ENCODE results near the gene CYP26C1.

The CYP26C1 gene, protein sequence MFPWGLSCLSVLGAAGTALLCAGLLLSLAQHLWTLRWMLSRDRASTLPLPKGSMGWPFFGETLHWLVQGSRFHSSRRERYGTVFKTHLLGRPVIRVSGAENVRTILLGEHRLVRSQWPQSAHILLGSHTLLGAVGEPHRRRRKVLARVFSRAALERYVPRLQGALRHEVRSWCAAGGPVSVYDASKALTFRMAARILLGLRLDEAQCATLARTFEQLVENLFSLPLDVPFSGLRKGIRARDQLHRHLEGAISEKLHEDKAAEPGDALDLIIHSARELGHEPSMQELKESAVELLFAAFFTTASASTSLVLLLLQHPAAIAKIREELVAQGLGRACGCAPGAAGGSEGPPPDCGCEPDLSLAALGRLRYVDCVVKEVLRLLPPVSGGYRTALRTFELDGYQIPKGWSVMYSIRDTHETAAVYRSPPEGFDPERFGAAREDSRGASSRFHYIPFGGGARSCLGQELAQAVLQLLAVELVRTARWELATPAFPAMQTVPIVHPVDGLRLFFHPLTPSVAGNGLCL

DNA sequence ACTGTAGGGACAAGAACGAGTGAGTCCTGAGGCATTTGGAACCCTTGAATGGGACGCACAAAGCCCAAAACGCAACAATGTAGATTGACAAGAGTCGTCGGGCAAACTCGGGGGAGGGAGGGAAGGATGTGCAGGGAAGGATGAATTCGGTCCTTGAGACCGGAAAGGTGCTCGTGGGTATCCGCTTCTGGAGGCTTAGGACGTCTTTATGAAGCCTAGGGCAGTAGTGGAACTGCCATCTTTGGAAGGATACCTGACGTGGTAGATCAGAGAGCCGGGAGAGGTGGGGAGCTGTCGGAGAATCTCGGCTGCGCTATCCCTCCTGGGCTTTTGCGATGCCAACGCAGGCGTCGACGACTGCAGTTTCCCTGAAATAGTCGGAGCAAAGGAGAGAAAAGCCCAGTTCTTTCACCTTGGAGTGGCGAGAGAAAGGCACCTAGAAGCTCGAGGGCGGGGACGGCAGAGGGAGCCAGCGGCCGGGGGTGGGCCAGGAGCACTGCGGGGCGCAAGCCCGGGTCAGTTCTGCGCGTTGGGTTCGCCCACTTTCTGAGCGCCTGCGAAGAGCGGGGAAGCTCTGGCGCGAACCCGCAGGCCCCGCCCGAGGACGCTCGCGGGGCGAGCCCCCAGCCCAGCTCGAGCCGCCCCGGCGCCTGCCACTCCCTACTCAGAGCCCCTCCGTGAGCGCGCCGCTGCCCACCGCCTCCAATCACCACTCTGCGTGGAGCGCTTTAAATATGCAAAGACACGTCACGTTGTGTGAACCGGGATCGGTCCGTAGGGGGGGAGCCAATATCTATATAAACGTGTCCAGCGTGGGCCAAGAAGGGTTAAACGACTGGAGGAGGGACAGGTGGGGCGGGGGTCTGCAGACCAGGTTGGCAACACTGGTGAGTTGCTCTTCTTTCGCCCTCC is at the start of gene CYP26C1:
Gene CYP26C1 (plus strand): TSS at position 824 of the 912 bp plus-strand sequence. CDS start 466 bp downstream, outside the sequence.
- no peak for DNase-seq (ENCODE audit: low read depth in 2 of 3, low spot score in 1 of 3)

DNA sequence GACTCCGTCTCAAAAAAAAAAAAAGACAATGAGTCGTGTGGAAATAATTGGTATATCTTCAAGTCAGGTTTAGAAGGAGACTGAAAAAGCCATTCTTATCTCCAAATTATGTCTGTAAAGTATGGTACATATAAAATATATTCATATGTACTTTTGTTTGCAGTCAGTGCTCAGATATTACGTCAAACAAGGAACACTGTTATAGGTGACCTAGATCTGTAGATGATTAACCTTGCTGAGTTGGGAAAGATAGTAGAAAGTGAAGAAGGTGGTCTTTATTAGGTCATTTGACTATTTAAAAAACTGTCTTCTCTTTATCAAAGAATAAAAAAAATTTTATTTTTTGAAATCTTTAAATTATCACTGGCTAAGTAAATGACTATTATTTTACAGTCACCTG is 44.9 kb upstream of the CYP26C1 start:
- DNase-seq (ENCODE audit: low read depth in 2 of 3, low spot score in 1 of 3) = no peak

DNA sequence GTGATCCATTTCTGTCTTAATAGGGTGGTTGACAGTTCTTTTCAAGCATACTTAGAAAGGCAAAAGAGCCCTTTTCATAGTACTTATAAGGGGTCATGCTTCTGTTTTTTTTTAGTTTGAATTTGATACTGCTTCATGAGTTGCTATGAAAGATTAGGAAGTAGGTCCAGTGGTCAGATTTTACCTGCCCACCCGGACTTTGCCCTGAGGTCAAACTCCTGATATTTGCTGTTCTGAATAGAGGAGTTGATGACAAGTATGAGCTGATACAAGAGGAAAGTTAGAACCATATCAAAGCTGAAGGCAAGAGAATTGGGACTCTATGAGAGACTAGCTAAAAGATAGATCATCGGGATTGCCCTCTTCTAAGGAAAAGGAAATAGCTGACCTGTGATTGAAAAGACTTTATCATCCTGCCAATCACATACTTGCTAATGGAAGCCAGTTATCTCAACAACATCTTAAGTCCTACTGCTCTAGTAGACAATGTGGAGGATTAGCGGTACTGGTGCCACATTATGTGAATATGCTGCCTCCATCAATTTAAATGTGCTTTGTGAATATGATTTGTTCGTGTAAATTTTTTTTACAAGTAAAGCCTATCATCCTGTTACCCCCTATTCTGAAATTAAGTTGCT is 37.5 kb upstream of the CYP26C1 start:
- no peak for DNase-seq (ENCODE audit: low read depth in 2 of 3, low spot score in 1 of 3)

DNA sequence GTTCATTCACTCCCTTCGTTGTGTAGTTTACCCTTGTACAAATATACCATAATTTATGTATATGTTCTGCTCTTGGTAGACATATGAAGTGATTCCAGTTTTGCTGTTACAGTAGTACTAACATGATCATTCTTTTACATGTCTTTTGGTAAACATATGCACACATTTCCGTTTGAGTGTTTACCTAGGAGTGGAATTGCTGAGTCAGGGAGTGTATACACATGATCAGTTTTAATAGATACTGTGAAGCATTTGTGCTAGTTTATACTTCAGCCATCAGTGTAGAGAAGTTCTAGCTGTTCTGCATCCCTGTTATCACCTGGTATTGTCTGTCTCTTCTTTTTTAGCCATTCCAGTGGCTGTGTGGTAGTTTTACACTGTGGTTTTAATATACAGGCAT is 34.5 kb upstream of the CYP26C1 start:
- no peak for DNase-seq (ENCODE audit: low read depth in 2 of 3, low spot score in 1 of 3)

DNA sequence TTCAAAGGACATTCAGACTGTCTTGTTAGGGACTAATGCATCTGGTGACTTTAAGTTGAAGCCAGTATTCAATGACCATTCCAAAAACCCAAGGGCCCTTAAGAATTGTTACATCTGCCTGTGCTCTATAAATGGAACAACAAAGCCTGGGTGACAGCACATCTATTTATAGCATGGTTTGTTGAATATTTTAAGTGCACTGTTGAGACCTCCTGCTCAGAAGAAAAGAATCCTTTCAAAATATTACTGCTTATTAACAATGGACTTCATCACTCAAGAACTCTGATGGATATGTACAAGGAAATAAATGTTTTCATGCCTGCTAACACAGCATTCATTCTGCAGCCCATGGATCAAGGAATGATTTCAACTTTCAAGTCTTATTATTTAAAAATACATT is 33.1 kb upstream of the CYP26C1 start:
- no peak for DNase-seq (ENCODE audit: low read depth in 2 of 3, low spot score in 1 of 3)

DNA sequence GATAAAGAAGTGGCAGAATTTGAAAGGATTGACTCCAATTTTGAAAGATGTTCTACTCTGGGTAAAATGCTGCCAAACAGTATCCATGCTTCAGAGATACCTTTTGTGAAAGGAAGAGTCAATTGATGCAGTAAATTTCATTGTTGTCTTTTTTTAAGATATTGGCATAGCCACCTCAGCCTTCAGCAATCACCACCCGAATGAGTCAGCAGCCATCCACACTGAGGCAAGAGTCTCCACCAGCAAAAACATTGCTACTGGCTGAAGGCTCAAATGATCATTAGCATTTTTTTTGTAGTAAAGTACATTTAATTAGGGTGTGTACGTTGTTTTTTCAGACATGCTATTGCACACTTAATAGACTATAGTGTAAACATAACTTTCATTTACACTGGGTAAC is 31.7 kb upstream of the CYP26C1 start:
- DNase-seq (ENCODE audit: low read depth in 2 of 3, low spot score in 1 of 3) = no peak

DNA sequence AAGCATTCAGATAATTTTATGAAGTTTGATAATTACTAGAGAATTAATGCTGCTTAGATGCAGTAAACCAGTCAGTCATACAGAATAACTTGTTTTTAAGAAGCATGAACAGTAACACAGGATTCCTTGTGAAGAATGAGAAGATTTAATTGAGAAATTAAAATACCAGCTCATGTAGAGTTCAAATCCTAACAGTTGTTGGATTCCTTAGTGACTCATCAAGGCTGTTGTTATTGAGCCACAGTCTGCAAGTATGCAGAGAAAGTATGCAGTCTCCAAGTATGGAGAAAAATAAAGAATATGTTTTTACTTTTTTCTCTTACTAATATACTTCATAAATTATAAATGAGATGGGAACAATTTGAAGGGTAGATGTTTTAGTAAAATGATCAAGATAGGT is 30.2 kb upstream of the CYP26C1 start:
- DNase-seq (ENCODE audit: low read depth in 2 of 3, low spot score in 1 of 3) = no peak

DNA sequence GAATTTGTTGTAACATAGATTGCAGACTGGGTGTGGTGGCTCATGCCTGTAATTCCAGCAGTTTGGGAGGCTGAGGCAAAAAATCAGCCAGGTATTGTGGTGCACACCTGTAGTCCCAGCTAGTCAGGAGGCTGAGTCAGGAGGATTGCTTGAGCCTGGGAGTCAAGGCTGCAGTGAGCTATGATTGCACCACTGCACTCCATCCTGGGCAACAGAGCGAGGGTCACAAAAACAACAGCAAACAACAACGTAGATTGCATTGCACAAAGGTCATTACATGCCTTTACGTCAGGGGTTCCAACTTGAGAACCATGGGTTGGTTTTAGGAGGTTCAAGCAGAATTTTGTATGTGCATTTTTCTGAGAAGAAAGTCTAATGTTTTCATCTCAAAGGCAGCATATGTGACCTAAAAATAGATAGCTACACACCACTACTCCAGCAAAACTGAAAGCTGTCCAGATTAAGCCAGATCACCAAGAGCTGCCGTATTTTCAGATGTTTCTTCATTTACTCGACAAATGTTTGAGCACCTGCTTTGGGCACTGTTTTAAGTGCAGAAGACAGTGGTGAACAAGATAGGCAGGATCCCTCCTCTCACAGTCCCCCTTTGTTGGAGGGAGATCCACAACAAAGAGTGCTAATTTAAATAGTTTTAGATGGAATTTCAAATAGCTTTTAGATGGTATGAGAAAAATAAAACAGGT is 28.3 kb upstream of the CYP26C1 start:
- DNase-seq (ENCODE audit: low read depth in 2 of 3, low spot score in 1 of 3) = no peak

DNA sequence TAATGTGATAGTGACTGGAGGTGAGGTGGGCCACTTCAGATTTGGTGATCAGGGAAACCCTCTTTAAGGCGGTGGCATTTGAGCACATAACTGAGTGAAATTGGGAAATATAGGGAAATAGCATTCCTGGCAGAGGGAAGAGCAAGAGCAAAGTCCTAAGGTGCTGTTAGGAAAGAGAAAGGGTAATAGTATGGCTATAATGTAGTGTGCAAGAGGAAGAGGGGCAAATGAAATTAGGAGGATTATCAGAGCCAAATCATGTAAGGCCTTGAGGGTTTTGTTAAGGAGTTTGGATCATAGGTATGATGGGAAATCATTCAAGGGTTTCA is 27.8 kb upstream of the CYP26C1 start:
- DNase-seq (ENCODE audit: low read depth in 2 of 3, low spot score in 1 of 3) = no peak

DNA sequence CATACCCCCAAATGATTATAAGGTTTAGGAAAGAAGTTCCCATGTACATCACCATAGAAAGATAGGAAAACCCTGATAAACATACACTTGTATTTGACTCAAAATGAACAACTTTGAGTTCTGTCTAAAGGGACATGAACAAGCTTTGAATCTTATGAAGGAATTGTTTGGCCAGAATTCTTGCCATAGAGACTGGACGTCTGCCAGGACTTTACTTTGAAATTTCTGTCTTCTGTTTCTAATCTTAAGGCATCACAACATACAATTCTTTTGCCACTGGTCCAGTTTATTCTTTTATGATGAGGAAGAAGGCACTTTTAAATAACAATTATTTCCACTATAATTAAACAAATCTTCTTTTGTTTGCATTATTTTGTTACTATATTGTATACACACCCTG is 26.2 kb upstream of the CYP26C1 start:
- no peak for DNase-seq (ENCODE audit: low read depth in 2 of 3, low spot score in 1 of 3)

DNA sequence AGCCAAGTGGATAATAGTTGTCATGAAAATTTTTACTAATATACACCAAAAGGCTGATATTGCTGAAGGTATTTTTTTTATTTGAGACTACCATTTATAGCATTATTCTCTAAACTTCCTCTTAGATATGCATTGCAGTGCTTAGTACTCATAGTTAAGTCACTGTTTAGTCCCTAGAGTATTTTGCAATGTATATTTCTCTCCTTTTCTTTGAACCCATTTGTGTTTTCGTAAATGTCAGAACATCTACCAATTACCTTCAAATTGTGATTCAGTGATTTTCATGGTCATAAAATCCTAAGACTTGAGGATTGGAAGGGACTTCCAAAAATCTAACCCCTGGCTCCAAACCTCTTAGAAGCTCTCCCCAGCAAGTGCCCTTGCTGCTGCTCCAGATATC is 21.5 kb upstream of the CYP26C1 start:
- no peak for DNase-seq (ENCODE audit: low read depth in 2 of 3, low spot score in 1 of 3)

DNA sequence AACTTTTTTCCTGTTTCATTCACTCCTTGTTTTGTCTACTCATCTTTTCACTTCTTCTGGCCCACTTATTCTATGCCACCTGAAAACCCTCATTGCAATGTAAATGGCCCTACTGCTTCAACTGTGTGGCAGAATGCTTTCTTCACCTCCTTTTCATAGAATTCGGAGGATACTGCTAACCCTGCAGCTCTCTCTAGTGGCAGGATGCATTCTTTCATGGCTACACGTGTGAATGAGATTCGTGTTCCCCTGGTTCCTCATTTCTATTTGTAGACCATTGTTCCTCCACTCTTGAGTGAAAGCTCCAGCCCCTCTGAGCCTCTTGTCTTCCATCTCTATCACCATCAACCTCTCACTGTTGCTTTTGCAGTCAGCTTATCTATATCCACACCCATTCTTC is 20.9 kb upstream of the CYP26C1 start:
- DNase-seq (ENCODE audit: low read depth in 2 of 3, low spot score in 1 of 3) = no peak

DNA sequence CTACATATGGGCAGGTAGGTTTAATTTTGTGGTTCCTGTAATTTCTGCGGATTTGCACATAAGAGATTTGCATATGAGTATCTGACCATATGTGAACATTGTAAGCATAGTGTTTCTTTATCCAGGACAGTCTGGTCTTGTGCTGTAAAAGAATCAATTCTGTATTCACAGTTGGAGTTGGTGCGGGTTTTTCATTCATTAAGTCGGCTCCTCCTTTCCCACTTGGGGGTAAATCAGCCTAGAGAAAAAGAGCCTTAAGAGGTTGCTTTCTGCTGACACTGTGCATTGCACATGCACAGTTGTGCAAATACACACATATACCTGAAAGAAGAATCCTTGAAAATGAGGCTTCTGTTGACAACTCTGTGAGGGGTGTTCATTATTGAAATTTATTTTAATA is 6.1 kb upstream of the CYP26C1 start:
- no peak for DNase-seq (ENCODE audit: low read depth in 2 of 3, low spot score in 1 of 3)

DNA sequence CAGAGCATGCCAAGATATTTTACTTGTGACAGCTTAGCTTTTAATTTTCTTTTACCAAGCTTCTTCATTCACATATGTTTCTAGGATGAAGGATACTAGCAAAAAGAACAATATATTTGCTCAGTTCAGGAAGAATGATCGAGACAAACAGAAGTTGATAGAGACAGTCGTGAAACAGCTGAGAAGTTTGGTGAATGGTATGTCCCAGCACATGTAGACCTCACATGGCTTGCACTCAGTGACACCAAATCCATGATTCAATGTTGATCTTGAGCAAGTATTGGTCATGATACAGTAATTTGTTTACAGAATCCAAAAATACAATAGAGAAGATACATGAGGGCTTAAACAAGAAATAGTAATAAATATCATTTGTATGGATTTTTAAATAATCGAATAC is 2.5 kb upstream of the CYP26C1 start:
- DNase-seq (ENCODE audit: low read depth in 2 of 3, low spot score in 1 of 3) = no peak

DNA sequence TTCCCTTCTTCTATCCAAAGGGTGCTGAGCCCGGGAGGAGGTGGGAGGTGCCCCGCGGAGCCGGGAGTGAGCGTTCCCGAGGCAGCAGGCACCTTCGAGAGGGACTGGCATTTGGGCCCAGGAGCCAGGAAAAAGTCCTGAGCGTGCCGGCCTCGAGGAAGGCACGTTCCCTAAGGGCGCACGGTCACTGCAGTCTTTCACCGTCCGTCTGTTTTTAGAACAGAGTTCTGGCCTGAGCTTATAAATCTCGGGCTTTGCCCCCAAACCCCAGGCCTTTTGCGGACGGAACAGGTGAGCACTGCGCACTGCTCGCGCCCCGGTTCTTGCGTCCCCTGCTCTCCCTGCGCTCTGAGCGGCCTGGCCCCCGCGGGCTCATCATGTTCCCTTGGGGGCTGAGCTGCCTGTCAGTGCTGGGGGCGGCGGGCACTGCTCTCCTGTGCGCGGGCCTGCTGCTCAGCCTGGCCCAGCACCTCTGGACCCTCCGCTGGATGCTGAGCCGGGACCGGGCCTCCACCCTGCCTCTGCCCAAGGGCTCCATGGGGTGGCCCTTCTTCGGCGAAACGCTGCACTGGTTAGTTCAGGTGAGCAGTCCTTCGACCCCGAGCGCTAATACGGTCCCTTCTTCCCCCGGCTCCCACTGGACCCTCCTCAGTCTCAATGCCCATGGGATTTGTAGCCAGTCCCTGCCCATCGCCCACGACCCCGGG is 442 bp downstream of the CYP26C1 start:
- no peak for DNase-seq (ENCODE audit: low read depth in 2 of 3, low spot score in 1 of 3)

DNA sequence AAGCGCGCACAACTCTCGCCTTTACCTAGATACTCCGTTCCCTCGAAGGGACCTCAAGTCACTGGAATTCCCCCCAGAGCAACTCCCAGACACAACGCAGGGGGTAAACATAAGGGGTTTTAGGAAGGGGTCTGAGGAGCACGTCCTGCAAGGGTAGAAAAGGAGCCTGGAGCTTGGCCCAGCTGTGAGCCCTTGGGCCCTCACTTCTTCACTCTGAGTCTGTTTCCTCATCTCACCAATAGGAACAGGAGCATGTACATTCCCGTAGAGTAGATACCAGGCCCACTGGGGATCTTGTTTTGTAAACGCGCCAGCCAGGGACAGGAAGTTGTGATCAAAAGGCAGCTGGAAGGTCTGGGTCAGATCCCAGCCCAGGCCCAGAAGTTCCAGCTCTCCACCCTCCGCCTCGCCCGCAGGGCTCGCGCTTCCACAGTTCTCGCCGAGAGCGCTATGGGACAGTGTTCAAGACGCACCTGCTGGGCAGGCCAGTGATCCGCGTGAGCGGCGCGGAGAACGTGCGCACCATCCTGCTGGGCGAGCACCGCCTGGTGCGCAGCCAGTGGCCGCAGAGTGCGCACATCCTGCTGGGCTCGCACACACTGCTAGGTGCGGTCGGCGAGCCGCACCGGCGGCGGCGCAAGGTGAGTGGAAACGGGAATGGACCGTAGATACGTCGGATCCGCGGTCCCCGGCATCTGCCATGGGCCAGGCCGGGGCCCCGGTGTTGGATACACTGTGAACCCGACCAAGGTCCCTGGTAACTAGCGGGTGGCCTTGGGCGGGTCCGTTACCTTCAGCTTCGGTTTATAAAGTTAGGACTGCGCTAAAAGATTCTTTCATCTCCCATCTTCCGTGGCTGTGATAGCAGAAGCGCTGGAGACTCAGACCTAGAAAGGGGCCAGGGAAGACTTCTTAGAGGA is 1.3 kb downstream of the CYP26C1 start:
- no peak for DNase-seq (ENCODE audit: low read depth in 2 of 3, low spot score in 1 of 3)

DNA sequence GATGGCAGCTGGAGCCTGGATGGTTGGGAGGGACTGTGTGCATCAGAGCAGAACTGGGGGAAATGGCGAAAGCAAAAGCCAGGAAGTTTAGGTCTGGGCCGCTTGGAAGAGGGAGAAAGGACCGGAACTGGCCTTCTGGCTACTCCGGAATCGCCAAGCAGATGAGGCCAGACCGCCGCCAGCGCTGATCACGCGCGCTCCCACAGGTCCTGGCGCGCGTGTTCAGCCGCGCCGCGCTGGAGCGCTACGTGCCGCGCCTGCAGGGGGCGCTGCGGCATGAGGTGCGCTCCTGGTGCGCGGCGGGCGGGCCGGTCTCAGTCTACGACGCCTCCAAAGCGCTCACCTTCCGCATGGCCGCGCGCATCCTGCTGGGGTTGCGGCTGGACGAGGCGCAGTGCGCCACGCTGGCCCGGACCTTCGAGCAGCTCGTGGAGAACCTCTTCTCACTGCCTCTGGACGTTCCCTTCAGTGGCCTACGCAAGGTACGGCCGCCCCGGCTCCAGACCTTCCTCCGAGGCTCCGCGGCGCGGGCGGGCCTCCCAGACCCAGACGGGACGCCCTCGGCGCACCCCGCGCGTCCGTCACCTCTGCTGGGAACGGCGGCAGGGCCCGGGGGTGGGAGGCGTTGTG is 2.0 kb downstream of the CYP26C1 start:
- peak in 2 of 3 donors; percentile 42 to 61 for DNase-seq (ENCODE audit: low read depth in 2 of 3, low spot score in 1 of 3)

DNA sequence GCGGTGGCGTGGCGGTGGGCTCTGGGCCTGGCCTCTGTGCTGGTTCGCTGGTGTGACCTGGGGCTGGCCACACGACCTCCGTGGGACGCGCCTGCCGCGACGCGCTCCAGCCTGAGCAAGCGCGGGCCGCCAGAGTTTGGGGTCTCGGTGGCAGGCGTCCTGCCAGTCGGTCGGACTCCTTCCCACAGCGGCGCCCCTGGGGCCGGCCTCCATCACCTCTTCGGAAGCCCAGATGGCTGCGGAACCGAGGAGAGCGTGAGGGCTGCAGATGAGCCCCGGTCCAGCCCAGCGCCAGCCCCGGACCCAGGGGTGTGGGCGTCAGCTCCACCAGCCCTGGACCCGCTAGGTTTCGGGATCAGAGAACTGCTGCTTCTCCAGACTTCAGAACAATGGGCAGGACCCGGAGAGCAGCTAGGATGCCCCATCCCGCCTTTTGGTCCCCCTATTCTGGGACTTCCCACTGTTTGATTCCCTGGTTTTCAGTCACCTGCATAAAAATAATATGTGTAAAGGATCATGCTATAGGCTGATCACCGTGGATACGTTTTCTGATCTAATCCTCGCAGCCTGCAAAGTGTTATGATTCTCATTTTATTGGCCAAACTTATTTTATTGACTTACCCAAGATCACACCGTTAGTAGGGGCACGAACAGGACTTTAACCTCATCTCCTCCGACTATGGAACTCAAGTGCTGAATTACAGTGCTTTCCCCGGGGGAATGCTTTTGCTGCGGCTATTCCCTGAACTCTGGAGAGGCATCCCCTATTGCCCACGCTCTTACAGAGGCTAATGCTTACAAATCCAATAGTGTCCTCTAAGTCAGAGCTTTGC is 2.8 kb downstream of the CYP26C1 start:
- no peak for DNase-seq (ENCODE audit: low read depth in 2 of 3, low spot score in 1 of 3)
